ENCODE data around the gene CLIP2. TPM values are rescaled to one million over a fixed set of nuclear protein-coding genes. Genes with fewer than 3 reads are reported as not detected.

CLIP2 gene
- total RNA-seq, 1 donor from 2014 or later = 1.2 TPM

- DNase-seq = no peak
- Mint-ChIP-seq H3K27me3 (no peaks in the 10 kb centered on the region), H3K4me1 (peaks cover 12% of the 10 kb centered on the region), H3K36me3 (ENCODE audit: low read depth) (peaks cover 4% of the 10 kb centered on the region), H3K4me3 (no peak overlapping the region), H3K27ac (no peak overlapping the region), H3K9me3 (no peaks in the 10 kb centered on the region)
- intact Hi-C loops (cut with micrococcal nuclease) = no loop called here
Observed at GRCh38 chr7:74258639-74259038, 30.6 kb upstream of the CLIP2 start.

GRCh38 chr7:74262639-74263398 lies 26.4 kb upstream of the CLIP2 start:
- no peak overlapping the region for H3K4me3 Mint-ChIP-seq
- no peak overlapping the region for H3K27ac Mint-ChIP-seq
- H3K4me1 Mint-ChIP-seq = no peaks in the 10 kb centered on the region
- intact Hi-C loops (cut with micrococcal nuclease) = no loop called here
- H3K27me3 Mint-ChIP-seq = peaks cover 2% of the 10 kb centered on the region
- DNase-seq = no peak
- no peaks in the 10 kb centered on the region for H3K9me3 Mint-ChIP-seq
- H3K36me3 Mint-ChIP-seq (ENCODE audit: low read depth) = no peaks in the 10 kb centered on the region

GRCh38 chr7:74263399-74264120 lies 25.6 kb upstream of the CLIP2 start:
- Mint-ChIP-seq H3K4me1 (no peaks in the 10 kb centered on the region), H3K36me3 (ENCODE audit: low read depth) (no peaks in the 10 kb centered on the region), H3K9me3 (no peaks in the 10 kb centered on the region), H3K27me3 (peaks cover 5% of the 10 kb centered on the region), H3K4me3 (no peak overlapping the region), H3K27ac (no peak overlapping the region)
- intact Hi-C loops (cut with micrococcal nuclease) = no loop called here
- no peak for DNase-seq

- Mint-ChIP-seq H3K4me1 (peaks cover 2% of the 10 kb centered on the region), H3K9me3 (no peaks in the 10 kb centered on the region), H3K27me3 (peaks cover 8% of the 10 kb centered on the region), H3K4me3 (no peak overlapping the region), H3K27ac (no peak overlapping the region), H3K36me3 (ENCODE audit: low read depth) (no peaks in the 10 kb centered on the region)
- intact Hi-C loops (cut with micrococcal nuclease) = no loop called here
- DNase-seq = no peak
Observed at GRCh38 chr7:74266191-74266963, 22.8 kb upstream of the CLIP2 start.

- no peak for DNase-seq
- peaks cover 8% of the 10 kb centered on the region for H3K27me3 Mint-ChIP-seq
- H3K4me1 Mint-ChIP-seq = peaks cover 10% of the 10 kb centered on the region
- no peak overlapping the region for H3K27ac Mint-ChIP-seq
- no peaks in the 10 kb centered on the region for H3K9me3 Mint-ChIP-seq
- no peaks in the 10 kb centered on the region for H3K36me3 Mint-ChIP-seq (ENCODE audit: low read depth)
- H3K4me3 Mint-ChIP-seq = no peak overlapping the region
- intact Hi-C loops (cut with micrococcal nuclease) = no loop called here
Observed at GRCh38 chr7:74267756-74268565, 21.2 kb upstream of the CLIP2 start.

GRCh38 chr7:74269757-74270277 lies 19.4 kb upstream of the CLIP2 start:
- intact Hi-C loops (cut with micrococcal nuclease) = loop anchor here (1.0 kb wide), 1 partner anchor 18 kb away; no protein-coding TSS in a partner anchor

GRCh38 chr7:74271742-74272141 lies 17.5 kb upstream of the CLIP2 start:
- Mint-ChIP-seq H3K4me1 (peaks cover 10% of the 10 kb centered on the region), H3K27ac (no peak overlapping the region), H3K4me3 (no peak overlapping the region), H3K27me3 (peaks cover 6% of the 10 kb centered on the region), H3K9me3 (no peaks in the 10 kb centered on the region), H3K36me3 (ENCODE audit: low read depth) (no peaks in the 10 kb centered on the region)
- intact Hi-C loops (cut with micrococcal nuclease) = no loop called here
- no peak for DNase-seq

More at GRCh38 chr7:74269757-74270277, 19.4 kb upstream of the CLIP2 start:
- H3K27me3 Mint-ChIP-seq = peaks cover 8% of the 10 kb centered on the region
- no peak overlapping the region for H3K27ac Mint-ChIP-seq
- no peaks in the 10 kb centered on the region for H3K36me3 Mint-ChIP-seq (ENCODE audit: low read depth)
- peaks cover 10% of the 10 kb centered on the region for H3K4me1 Mint-ChIP-seq
- peak; percentile 86 for DNase-seq
- H3K9me3 Mint-ChIP-seq = no peaks in the 10 kb centered on the region
- H3K4me3 Mint-ChIP-seq = peak overlapping the region; percentile 84

GRCh38 chr7:74272305-74273038 lies 16.7 kb upstream of the CLIP2 start:
- DNase-seq = no peak
- no peak overlapping the region for H3K4me3 Mint-ChIP-seq
- H3K27ac Mint-ChIP-seq = peak overlapping the region; percentile 35
- H3K27me3 Mint-ChIP-seq = peaks cover 6% of the 10 kb centered on the region
- H3K36me3 Mint-ChIP-seq (ENCODE audit: low read depth) = no peaks in the 10 kb centered on the region
- peaks cover 10% of the 10 kb centered on the region for H3K4me1 Mint-ChIP-seq
- intact Hi-C loops (cut with micrococcal nuclease) = no loop called here
- no peaks in the 10 kb centered on the region for H3K9me3 Mint-ChIP-seq

- peaks cover 3% of the 10 kb centered on the region for H3K27me3 Mint-ChIP-seq
- no peak overlapping the region for H3K4me3 Mint-ChIP-seq
- peaks cover 15% of the 10 kb centered on the region for H3K4me1 Mint-ChIP-seq
- intact Hi-C loops (cut with micrococcal nuclease) = no loop called here
- no peak overlapping the region for H3K27ac Mint-ChIP-seq
- no peak for DNase-seq
- H3K9me3 Mint-ChIP-seq = no peaks in the 10 kb centered on the region
- no peaks in the 10 kb centered on the region for H3K36me3 Mint-ChIP-seq (ENCODE audit: low read depth)
Observed at GRCh38 chr7:74275401-74275881, 13.8 kb upstream of the CLIP2 start.

GRCh38 chr7:74277636-74278035 lies 11.6 kb upstream of the CLIP2 start:
- Mint-ChIP-seq H3K27me3 (peaks cover 3% of the 10 kb centered on the region), H3K36me3 (ENCODE audit: low read depth) (no peaks in the 10 kb centered on the region), H3K4me1 (peaks cover 7% of the 10 kb centered on the region), H3K4me3 (no peak overlapping the region), H3K27ac (no peak overlapping the region), H3K9me3 (no peaks in the 10 kb centered on the region)
- DNase-seq = no peak
- intact Hi-C loops (cut with micrococcal nuclease) = no loop called here

GRCh38 chr7:74280985-74281384 lies 8.2 kb upstream of the CLIP2 start:
- no peak overlapping the region for H3K4me3 Mint-ChIP-seq
- intact Hi-C loops (cut with micrococcal nuclease) = no loop called here
- no peak overlapping the region for H3K27ac Mint-ChIP-seq
- H3K36me3 Mint-ChIP-seq (ENCODE audit: low read depth) = no peaks in the 10 kb centered on the region
- DNase-seq = no peak
- peaks cover 7% of the 10 kb centered on the region for H3K4me1 Mint-ChIP-seq
- H3K27me3 Mint-ChIP-seq = peaks cover 3% of the 10 kb centered on the region
- H3K9me3 Mint-ChIP-seq = no peaks in the 10 kb centered on the region

GRCh38 chr7:74282748-74283459 lies 6.3 kb upstream of the CLIP2 start:
- H3K4me1 Mint-ChIP-seq = peaks cover 7% of the 10 kb centered on the region
- intact Hi-C loops (cut with micrococcal nuclease) = no loop called here
- H3K27ac Mint-ChIP-seq = no peak overlapping the region

More at GRCh38 chr7:74282748-74283459, 6.3 kb upstream of the CLIP2 start:
- no peak for DNase-seq
- Mint-ChIP-seq H3K36me3 (ENCODE audit: low read depth) (no peaks in the 10 kb centered on the region), H3K27me3 (peaks cover 10% of the 10 kb centered on the region), H3K4me3 (no peak overlapping the region), H3K9me3 (no peaks in the 10 kb centered on the region)

Measured in activated CD4-positive, alpha-beta T cell treated with anti-CD3 and anti-CD28 coated beads, Interleukin-2, amount 10 ng/mL, durations not matched to agents 24 days and 14 days (primary cell).